K562 (cell line): ENCODE results near the gene CTDNEP1. TPM values are rescaled to one million over a fixed set of nuclear protein-coding genes. Genes with fewer than 3 reads are reported as not detected.

ENCODE experiments used
- CCNT2 ChIP-seq: IDR thresholded peaks from 2 replicates; pipeline ENCODE4 v1.6.1; 2011; ENCODE audit warnings: borderline replicate concordance, low read depth, mild to moderate bottlenecking, moderate library complexity, mixed read lengths, low read length; ENCODE audit not compliant: insufficient read length; ENCODE audit errors: extremely low read depth
- E2F6 ChIP-seq, 2 experiments: IDR thresholded peaks; 2 replicates each; pipeline ENCODE4 v1.6.1; 2011; ENCODE audit warnings: borderline replicate concordance in 1 of 2, control low read depth in 1 of 2, low read depth in 1 of 2, low read length in 1 of 2, mild to moderate bottlenecking in 1 of 2, mixed read lengths in 1 of 2, moderate library complexity in 1 of 2; ENCODE audit not compliant: insufficient read depth in 1 of 2, insufficient read length in 1 of 2, poor library complexity in 1 of 2, severe bottlenecking in 1 of 2; ENCODE audit errors: extremely low read depth in 1 of 2
- ELF2 ChIP-seq: fragments of 250-450 bp; sonication (Bioruptor Pico); IDR thresholded peaks from 2 replicates; pipeline ENCODE4 v1.5.0; 2021; ENCODE audit warnings: mild to moderate bottlenecking
- ELK1 ChIP-seq: sonication (generic); formaldehyde crosslinking; IDR thresholded peaks from 2 replicates; pipeline ENCODE4 v1.8.1; 2022; ENCODE audit warnings: missing genetic modification reagents
- HDAC6 ChIP-seq: IDR thresholded peaks from 2 replicates; pipeline ENCODE4 v1.6.1; 2012; ENCODE audit warnings: low read depth, mild to moderate bottlenecking, control low read depth, inconsistent platforms, low read length, moderate library complexity
- MBD1 ChIP-seq: fragments of 250-450 bp; sonication (Bioruptor Pico); IDR thresholded peaks from 2 replicates; pipeline ENCODE4 v1.8.0; 2022; ENCODE audit warnings: inconsistent platforms
- NFATC3 ChIP-seq: fragments of 450-650 bp; IDR thresholded peaks from 2 replicates; pipeline ENCODE4 v1.6.1; 2017; ENCODE audit warnings: mild to moderate bottlenecking
- POLR2H ChIP-seq: IDR thresholded peaks from 2 replicates; pipeline ENCODE4 v1.6.1; 2016; ENCODE audit warnings: missing genetic modification characterization, low read depth, mild to moderate bottlenecking, control low read depth, missing compliant biosample characterization, moderate library complexity
- PPARD ChIP-seq: fragments of 250-450 bp; sonication (Bioruptor Pico); IDR thresholded peaks from 2 replicates; pipeline ENCODE4 v1.8.0; 2022; ENCODE audit warnings: inconsistent platforms, mild to moderate bottlenecking, moderate library complexity
- RREB1 ChIP-seq: fragments of 250-450 bp; sonication (Bioruptor Pico); IDR thresholded peaks from 2 replicates; pipeline ENCODE4 v1.4.0; 2020
- SNIP1 ChIP-seq: fragments of 450-650 bp; IDR thresholded peaks from 2 replicates; pipeline ENCODE4 v1.7.1; 2017; ENCODE audit warnings: low read depth, mild to moderate bottlenecking
- SOX6 ChIP-seq: fragments of 450-650 bp; IDR thresholded peaks from 2 replicates; pipeline ENCODE4 v1.6.1; 2014; ENCODE audit warnings: mild to moderate bottlenecking
- STAG1 ChIP-seq: sonication (generic); formaldehyde crosslinking; IDR thresholded peaks from 2 replicates; pipeline ENCODE4 v1.5.0; 2020; ENCODE audit warnings: missing genetic modification reagents, borderline replicate concordance
- TFAP4 ChIP-seq: sonication (generic); formaldehyde crosslinking; IDR thresholded peaks from 2 replicates; pipeline ENCODE4 v1.8.0; 2022; ENCODE audit warnings: missing genetic modification reagents, mild to moderate bottlenecking, moderate library complexity, borderline replicate concordance
- WHSC1 ChIP-seq: IDR thresholded peaks from one replicate; pipeline ENCODE4 v1.6.1; 2012; ENCODE audit warnings: low read length, control low read depth, inconsistent platforms
- ZKSCAN3 ChIP-seq: fragments of 250-450 bp; sonication (Bioruptor Pico); IDR thresholded peaks from 2 replicates; pipeline ENCODE4 v1.4.0; 2020
- ZZZ3 ChIP-seq: fragments of 450-650 bp; IDR thresholded peaks from 2 replicates; pipeline ENCODE4 v1.6.1; 2016; ENCODE audit warnings: antibody characterized with exemption, mild to moderate bottlenecking, moderate library complexity
- polyA plus RNA-seq, 8 experiments: library from polyadenylated mRNA; depleted of rRNA in 4 of 8; stranded (reverse) in 5 of 8; unstranded in 3 of 8; fragments of >200 nt; fragmentation: Nextera tagmentation in 2 of 8; fragmentation: Illumina TruSeq in 1 of 8; extraction: Ambion mirVana in 2 of 8; extraction: Trizol in 1 of 8; gene quantifications; 2 replicates each; pipeline versions ENCODE4 v1.2.1 to v1.2.3, GENCODE V29; 2011 to 2014; ENCODE audit warnings: inconsistent platforms in 1 of 8, missing spikeins in 1 of 8
- total RNA-seq, 7 experiments: library from RNA; depleted of rRNA in 6 of 7; stranded (reverse); fragments of >200 nt in 6 of 7; fragmentation: Illumina TruSeq in 2 of 7; extraction: Trizol in 2 of 7; gene quantifications; 2 replicates each; pipeline versions ENCODE4 v1.2.1 to v1.2.3, GENCODE V29; 2011 to 2021; ENCODE audit warnings: low replicate concordance in 1 of 7

The CTDNEP1 gene
- total and polyA plus RNA-seq, 9 of the 15 experiments (the other 6 are each of a cell fraction or from before 2014, with no cell fraction given), result 10.7 to 150 (median 28.5) TPM

GRCh38 chr17:7280519-7281073, 29.1 kb upstream of the CTDNEP1 start (continued):
- no peak for TF ChIP-seq RREB1
- peak; percentile 72; the same call in 1 of the 2 replicates for TF ChIP-seq STAG1 (CRISPR knock-in tag)
- TF ChIP-seq ELK1, result no peak
- TF ChIP-seq SNIP1, result no peak
- no peak for TF ChIP-seq PPARD (CRISPR knock-in tag)
- no peak for TF ChIP-seq NFATC3
- no peak for TF ChIP-seq MBD1 (CRISPR knock-in tag)
- no peak for TF ChIP-seq CCNT2
- TF ChIP-seq ELF2 (CRISPR knock-in tag), result no peak
- peak; percentile 78; the same call in 1 of the 2 replicates for TF ChIP-seq TFAP4 (CRISPR knock-in tag)
- no peak for TF ChIP-seq SOX6
- no peak for TF ChIP-seq ZZZ3
- peak; percentile 44 to 89 for TF ChIP-seq E2F6 (IDR thresholded peaks at IDR 0.05; ENCODE audit: borderline replicate concordance in 1 of 2, extremely low read depth in 1 of 2, insufficient read depth in 1 of 2, insufficient read length in 1 of 2, low read depth in 1 of 2, low read length in 1 of 2, poor library complexity in 1 of 2, severe bottlenecking in 1 of 2)
- no peak for TF ChIP-seq WHSC1
- no peak for TF ChIP-seq ZKSCAN3 (CRISPR knock-in tag)
- no peak for TF ChIP-seq HDAC6
- no peak for TF ChIP-seq POLR2H
